GM12878 (cell line): ENCODE measurements around the gene SUPT4H1. TPM values are rescaled to one million over a fixed set of nuclear protein-coding genes. Genes with fewer than 3 reads are reported as not detected.
A peak's percentile ranks its signal among the peaks of the same experiment; 100 is the strongest.

Experiments
- EP300 ChIP-seq, 2 experiments: fragments of 150-350 bp in 1 of 2; IDR thresholded peaks; 2 replicates each; pipeline ENCODE4 v1.6.1; 2011 to 2012; ENCODE audit warnings: low read depth in 2 of 2, low read length in 2 of 2, borderline replicate concordance in 1 of 2, improper control_type of control experiment in 1 of 2, inconsistent platforms in 1 of 2; ENCODE audit not compliant: control insufficient read depth in 1 of 2
- HDAC6 ChIP-seq: fragments of 200-600 bp; sonication (generic); IDR thresholded peaks from one replicate; pipeline ENCODE4 v1.8.0; 2017; ENCODE audit warnings: antibody characterized with exemption; ENCODE audit not compliant: unreplicated experiment
- NFYB ChIP-seq: IDR thresholded peaks from 2 replicates; pipeline ENCODE4 v1.6.1; 2011; ENCODE audit warnings: low read depth, mild to moderate bottlenecking, low read length, improper control_type of control experiment, moderate library complexity; ENCODE audit not compliant: insufficient read depth
- PML ChIP-seq: IDR thresholded peaks from 2 replicates; pipeline ENCODE4 v1.6.1; 2012; ENCODE audit warnings: low read length, inconsistent platforms
- RAD21 ChIP-seq: IDR thresholded peaks from 2 replicates; pipeline ENCODE4 v1.6.1; 2011; ENCODE audit warnings: mild to moderate bottlenecking, low read depth, low read length, moderate library complexity; ENCODE audit not compliant: insufficient read depth
- RAD51 ChIP-seq: fragments of 450-650 bp; IDR thresholded peaks from 2 replicates; pipeline ENCODE4 v1.6.1; 2016; ENCODE audit warnings: moderate library complexity, mild to moderate bottlenecking, inconsistent platforms
- RB1 ChIP-seq: fragments of 450-650 bp; formaldehyde crosslinking; IDR thresholded peaks from 2 replicates; pipeline ENCODE4 v1.6.1; 2017; ENCODE audit warnings: mild to moderate bottlenecking, borderline replicate concordance
- SIN3A ChIP-seq: IDR thresholded peaks from 2 replicates; pipeline ENCODE4 v1.6.1; 2012; ENCODE audit warnings: low read depth, low read length, improper control_type of control experiment
- SMAD1 ChIP-seq: fragments of 450-650 bp; IDR thresholded peaks from 2 replicates; pipeline ENCODE4 v1.6.1; 2018; ENCODE audit warnings: mild to moderate bottlenecking, low read depth; ENCODE audit not compliant: partially characterized antibody
- SUZ12 ChIP-seq: fragments of 200-600 bp; sonication (generic); IDR thresholded peaks from one replicate; pipeline ENCODE4 v1.6.1; 2018; ENCODE audit warnings: antibody characterized with exemption, mild to moderate bottlenecking; ENCODE audit not compliant: unreplicated experiment
- ZNF217 ChIP-seq: fragments of 450-650 bp; IDR thresholded peaks from 2 replicates; pipeline ENCODE4 v1.6.1; 2017; ENCODE audit warnings: antibody characterized with exemption, mild to moderate bottlenecking
- ZSCAN29 ChIP-seq: fragments of 450-650 bp; IDR thresholded peaks from 2 replicates; pipeline ENCODE4 v1.6.1; 2017; ENCODE audit warnings: mild to moderate bottlenecking, moderate library complexity
- polyA plus RNA-seq, 11 experiments: library from polyadenylated mRNA; depleted of rRNA in 4 of 11; unstranded in 6 of 11; stranded (reverse) in 5 of 11; fragments of >200 nt; fragmentation: Nextera tagmentation in 4 of 11; fragmentation: Illumina TruSeq in 1 of 11; extraction: Ambion mirVana in 4 of 11; extraction: Trizol in 1 of 11; gene quantifications; 1 replicate in 1 of 11; 2 replicates in 10 of 11; pipeline versions ENCODE4 v1.2.1 to v1.2.3, GENCODE V29; 2011 to 2016; ENCODE audit warnings: inconsistent platforms in 2 of 11, missing spikeins in 2 of 11, low read depth in 1 of 11
- total RNA-seq, 4 experiments: library from RNA; depleted of rRNA in 3 of 4; stranded (reverse); fragments of >200 nt in 3 of 4; fragmentation: Illumina TruSeq in 1 of 4; extraction: Trizol in 1 of 4; gene quantifications; 2 replicates each; pipeline versions ENCODE4 v1.2.1 to v1.2.3, GENCODE V29; 2013 to 2021
- TF ChIP-seq, protein P1 (sequence below): fragments of 450-650 bp; conservative IDR thresholded peaks from 2 replicates; pipeline ENCODE4 v1.6.1; 2017; ENCODE audit warnings: mild to moderate bottlenecking, moderate library complexity
- TF ChIP-seq, protein P2 (sequence below): fragments of 450-650 bp; IDR thresholded peaks from 2 replicates; pipeline ENCODE4 v1.6.1; 2018; ENCODE audit warnings: mild to moderate bottlenecking, low read depth, moderate library complexity; ENCODE audit not compliant: partially characterized antibody
- TF ChIP-seq, protein P3 (sequence below): fragments of 450-650 bp; IDR thresholded peaks from 2 replicates; pipeline ENCODE4 v1.6.1; 2016; ENCODE audit warnings: mild to moderate bottlenecking
- TF ChIP-seq, protein P4 (sequence below): fragments of 450-650 bp; IDR thresholded peaks from 2 replicates; pipeline ENCODE4 v1.6.1; 2017; ENCODE audit warnings: mild to moderate bottlenecking, moderate library complexity
- TF ChIP-seq, protein P5 (sequence below): IDR thresholded peaks from 2 replicates; pipeline ENCODE4 v1.6.1; 2011; ENCODE audit warnings: low read depth, mild to moderate bottlenecking, low read length, moderate library complexity, borderline replicate concordance; ENCODE audit errors: extremely low read depth

The SUPT4H1 gene
- total and polyA plus RNA-seq, 10 of the 15 experiments (the other 5 are each of a cell fraction or from before 2014, with no cell fraction given), result 83.8 to 293 (median 128) TPM

DNA sequence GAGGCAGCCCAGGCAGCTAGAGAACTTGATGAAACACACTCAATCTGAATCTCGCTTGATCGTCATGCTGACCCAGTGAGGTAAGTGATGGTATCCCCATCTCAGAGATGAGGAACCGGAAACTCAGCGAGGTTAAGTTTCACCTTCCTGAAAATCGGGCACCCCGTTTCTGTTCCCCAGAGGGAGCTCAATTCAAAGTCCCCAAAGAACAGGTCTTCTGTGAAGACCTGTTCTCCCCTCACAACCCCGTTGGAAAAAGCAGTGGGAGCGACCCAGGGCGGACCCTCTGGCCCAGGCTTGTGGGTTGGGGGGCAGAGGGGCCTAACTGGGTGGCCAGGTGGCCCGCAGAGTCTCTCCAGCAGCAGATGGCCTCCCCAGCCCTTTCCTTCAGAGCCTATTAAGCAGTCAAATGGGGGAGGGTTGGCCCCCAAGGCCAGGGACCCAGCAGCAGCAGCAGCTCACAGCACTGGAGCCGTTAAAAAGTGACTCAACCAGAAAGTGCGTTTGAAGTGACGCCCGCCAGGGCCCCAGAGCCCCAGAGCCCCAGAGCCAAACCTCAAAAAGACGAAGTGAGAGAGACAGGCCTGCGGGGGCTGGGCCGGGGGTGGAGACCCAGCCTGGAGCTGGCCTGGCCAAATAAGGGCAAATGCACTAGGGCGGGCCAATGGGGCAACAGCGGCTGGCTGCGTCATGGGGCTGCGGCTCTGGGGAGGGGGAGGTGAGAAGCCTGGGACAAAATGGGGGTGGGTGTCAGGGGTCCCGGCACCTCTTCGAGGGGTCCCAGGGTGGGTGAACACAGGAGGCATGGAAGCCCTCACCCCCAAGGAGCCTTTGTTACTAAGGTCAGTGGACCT lies 14.2 kb downstream of the SUPT4H1 start (continued):
- TF ChIP-seq, protein P1, sequence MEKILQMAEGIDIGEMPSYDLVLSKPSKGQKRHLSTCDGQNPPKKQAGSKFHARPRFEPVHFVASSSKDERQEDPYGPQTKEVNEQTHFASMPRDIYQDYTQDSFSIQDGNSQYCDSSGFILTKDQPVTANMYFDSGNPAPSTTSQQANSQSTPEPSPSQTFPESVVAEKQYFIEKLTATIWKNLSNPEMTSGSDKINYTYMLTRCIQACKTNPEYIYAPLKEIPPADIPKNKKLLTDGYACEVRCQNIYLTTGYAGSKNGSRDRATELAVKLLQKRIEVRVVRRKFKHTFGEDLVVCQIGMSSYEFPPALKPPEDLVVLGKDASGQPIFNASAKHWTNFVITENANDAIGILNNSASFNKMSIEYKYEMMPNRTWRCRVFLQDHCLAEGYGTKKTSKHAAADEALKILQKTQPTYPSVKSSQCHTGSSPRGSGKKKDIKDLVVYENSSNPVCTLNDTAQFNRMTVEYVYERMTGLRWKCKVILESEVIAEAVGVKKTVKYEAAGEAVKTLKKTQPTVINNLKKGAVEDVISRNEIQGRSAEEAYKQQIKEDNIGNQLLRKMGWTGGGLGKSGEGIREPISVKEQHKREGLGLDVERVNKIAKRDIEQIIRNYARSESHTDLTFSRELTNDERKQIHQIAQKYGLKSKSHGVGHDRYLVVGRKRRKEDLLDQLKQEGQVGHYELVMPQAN, result no peak
- TF ChIP-seq RB1 (0 out of 2 replicates have a peak, but pooled peaks have one; percentile 52), SIN3A (no peak), SMAD1 (peak; percentile 92), RAD21 (peak; percentile 19; the same call in 1 of the 2 replicates), HDAC6 (no peak), ZNF217 (no peak), PML (no peak), SUZ12 (no peak), NFYB (peak; percentile 87), EP300 (IDR thresholded peaks at IDR 0.05; ENCODE audit: borderline replicate concordance in 1 of 2, control insufficient read depth in 1 of 2, low read depth in 2 of 2, low read length in 2 of 2) (peak; percentile 98), ZSCAN29 (0 out of 2 replicates have a peak, but pooled peaks have one; percentile 2), RAD51 (no peak)
- TF ChIP-seq, protein P2, sequence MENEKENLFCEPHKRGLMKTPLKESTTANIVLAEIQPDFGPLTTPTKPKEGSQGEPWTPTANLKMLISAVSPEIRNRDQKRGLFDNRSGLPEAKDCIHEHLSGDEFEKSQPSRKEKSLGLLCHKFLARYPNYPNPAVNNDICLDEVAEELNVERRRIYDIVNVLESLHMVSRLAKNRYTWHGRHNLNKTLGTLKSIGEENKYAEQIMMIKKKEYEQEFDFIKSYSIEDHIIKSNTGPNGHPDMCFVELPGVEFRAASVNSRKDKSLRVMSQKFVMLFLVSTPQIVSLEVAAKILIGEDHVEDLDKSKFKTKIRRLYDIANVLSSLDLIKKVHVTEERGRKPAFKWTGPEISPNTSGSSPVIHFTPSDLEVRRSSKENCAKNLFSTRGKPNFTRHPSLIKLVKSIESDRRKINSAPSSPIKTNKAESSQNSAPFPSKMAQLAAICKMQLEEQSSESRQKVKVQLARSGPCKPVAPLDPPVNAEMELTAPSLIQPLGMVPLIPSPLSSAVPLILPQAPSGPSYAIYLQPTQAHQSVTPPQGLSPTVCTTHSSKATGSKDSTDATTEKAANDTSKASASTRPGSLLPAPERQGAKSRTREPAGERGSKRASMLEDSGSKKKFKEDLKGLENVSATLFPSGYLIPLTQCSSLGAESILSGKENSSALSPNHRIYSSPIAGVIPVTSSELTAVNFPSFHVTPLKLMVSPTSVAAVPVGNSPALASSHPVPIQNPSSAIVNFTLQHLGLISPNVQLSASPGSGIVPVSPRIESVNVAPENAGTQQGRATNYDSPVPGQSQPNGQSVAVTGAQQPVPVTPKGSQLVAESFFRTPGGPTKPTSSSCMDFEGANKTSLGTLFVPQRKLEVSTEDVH, result no peak
- TF ChIP-seq, protein P3, sequence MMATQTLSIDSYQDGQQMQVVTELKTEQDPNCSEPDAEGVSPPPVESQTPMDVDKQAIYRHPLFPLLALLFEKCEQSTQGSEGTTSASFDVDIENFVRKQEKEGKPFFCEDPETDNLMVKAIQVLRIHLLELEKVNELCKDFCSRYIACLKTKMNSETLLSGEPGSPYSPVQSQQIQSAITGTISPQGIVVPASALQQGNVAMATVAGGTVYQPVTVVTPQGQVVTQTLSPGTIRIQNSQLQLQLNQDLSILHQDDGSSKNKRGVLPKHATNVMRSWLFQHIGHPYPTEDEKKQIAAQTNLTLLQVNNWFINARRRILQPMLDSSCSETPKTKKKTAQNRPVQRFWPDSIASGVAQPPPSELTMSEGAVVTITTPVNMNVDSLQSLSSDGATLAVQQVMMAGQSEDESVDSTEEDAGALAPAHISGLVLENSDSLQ, result peak; percentile 89
- TF ChIP-seq, protein P4, sequence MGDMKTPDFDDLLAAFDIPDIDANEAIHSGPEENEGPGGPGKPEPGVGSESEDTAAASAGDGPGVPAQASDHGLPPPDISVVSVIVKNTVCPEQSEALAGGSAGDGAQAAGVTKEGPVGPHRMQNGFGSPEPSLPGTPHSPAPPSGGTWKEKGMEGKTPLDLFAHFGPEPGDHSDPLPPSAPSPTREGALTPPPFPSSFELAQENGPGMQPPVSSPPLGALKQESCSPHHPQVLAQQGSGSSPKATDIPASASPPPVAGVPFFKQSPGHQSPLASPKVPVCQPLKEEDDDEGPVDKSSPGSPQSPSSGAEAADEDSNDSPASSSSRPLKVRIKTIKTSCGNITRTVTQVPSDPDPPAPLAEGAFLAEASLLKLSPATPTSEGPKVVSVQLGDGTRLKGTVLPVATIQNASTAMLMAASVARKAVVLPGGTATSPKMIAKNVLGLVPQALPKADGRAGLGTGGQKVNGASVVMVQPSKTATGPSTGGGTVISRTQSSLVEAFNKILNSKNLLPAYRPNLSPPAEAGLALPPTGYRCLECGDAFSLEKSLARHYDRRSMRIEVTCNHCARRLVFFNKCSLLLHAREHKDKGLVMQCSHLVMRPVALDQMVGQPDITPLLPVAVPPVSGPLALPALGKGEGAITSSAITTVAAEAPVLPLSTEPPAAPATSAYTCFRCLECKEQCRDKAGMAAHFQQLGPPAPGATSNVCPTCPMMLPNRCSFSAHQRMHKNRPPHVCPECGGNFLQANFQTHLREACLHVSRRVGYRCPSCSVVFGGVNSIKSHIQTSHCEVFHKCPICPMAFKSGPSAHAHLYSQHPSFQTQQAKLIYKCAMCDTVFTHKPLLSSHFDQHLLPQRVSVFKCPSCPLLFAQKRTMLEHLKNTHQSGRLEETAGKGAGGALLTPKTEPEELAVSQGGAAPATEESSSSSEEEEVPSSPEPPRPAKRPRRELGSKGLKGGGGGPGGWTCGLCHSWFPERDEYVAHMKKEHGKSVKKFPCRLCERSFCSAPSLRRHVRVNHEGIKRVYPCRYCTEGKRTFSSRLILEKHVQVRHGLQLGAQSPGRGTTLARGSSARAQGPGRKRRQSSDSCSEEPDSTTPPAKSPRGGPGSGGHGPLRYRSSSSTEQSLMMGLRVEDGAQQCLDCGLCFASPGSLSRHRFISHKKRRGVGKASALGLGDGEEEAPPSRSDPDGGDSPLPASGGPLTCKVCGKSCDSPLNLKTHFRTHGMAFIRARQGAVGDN, result peak; percentile 61
- TF ChIP-seq, protein P5, sequence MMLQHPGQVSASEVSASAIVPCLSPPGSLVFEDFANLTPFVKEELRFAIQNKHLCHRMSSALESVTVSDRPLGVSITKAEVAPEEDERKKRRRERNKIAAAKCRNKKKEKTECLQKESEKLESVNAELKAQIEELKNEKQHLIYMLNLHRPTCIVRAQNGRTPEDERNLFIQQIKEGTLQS, result no peak
